ENCODE data around the gene GCG. TPM values are rescaled to one million over a fixed set of nuclear protein-coding genes. Genes with fewer than 3 reads are reported as not detected.

Gene GCG
- total and polyA plus RNA-seq, 10 donors = 0.21 to 0.28 TPM; not detected in 8

DNA sequence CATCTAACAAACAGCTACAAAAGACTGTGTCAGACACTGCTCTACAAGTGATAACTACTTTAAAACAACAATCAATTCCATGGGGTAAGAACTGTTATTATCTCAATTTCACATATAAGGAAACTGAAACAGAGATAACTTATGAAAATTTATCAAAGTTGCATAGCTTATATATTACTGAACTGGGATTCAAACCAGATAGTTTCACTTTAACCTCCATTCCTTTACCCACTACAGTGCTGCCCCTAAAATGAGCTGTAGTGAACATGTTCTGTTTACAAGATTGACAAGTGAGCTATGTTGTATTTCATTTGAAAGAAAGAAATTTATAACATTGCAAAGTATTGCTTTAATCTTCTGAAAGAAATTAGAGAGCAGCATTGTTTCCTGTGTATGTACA, 14.1 kb upstream of the GCG start:
- no peaks in the 10 kb centered on the region for H3K9me3 ChIP-seq
- no peak for DNase-seq
- TF ChIP-seq, protein P1, sequence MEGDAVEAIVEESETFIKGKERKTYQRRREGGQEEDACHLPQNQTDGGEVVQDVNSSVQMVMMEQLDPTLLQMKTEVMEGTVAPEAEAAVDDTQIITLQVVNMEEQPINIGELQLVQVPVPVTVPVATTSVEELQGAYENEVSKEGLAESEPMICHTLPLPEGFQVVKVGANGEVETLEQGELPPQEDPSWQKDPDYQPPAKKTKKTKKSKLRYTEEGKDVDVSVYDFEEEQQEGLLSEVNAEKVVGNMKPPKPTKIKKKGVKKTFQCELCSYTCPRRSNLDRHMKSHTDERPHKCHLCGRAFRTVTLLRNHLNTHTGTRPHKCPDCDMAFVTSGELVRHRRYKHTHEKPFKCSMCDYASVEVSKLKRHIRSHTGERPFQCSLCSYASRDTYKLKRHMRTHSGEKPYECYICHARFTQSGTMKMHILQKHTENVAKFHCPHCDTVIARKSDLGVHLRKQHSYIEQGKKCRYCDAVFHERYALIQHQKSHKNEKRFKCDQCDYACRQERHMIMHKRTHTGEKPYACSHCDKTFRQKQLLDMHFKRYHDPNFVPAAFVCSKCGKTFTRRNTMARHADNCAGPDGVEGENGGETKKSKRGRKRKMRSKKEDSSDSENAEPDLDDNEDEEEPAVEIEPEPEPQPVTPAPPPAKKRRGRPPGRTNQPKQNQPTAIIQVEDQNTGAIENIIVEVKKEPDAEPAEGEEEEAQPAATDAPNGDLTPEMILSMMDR (IDR thresholded peaks at IDR 0.05 in 8 of 11, conservative IDR thresholded peaks at IDR 0.05 in 3 of 11) = no peak
- TF ChIP-seq POLR2A (IDR thresholded peaks at IDR 0.05) (no peak), POLR2AphosphoS5 (IDR thresholded peaks at IDR 0.05) (no peak)
- H3K4me3 ChIP-seq = no peak overlapping the region
- no peaks in the 10 kb centered on the region for H3K4me1 ChIP-seq
- intact Hi-C loops (cut with DNase I; ENCODE audit: low total_unique reads) = no loop called here
- H3K27me3 ChIP-seq (replicated peaks in 1 of 7) = no peaks in the 10 kb centered on the region
- no peaks in the 10 kb centered on the region for H3K36me3 ChIP-seq
- no peak overlapping the region for H3K27ac ChIP-seq

DNA sequence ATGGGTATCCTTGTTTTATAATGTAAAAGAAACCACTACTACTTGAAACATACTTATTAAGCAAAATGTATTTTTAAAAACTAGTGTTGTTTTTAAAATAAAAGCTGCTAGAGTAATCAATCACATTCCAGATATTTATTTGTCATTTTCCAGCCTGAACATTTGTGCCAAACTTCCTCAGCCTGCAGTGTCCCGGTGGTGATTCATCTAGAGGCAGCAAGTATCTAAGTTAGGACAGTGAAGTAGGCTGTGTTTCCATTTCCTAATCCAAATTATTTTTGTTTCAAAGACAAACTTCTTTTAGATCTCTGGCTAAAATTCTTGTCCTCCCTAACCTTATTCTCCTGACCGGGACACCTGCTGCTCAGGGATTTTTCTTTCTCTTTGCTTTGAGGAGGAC, 12.8 kb upstream of the GCG start:
- H3K4me3 ChIP-seq = no peak overlapping the region
- no peaks in the 10 kb centered on the region for H3K4me1 ChIP-seq
- TF ChIP-seq POLR2A (IDR thresholded peaks at IDR 0.05) = no peak
- TF ChIP-seq POLR2AphosphoS5 (IDR thresholded peaks at IDR 0.05) = no peak
- TF ChIP-seq, protein P1 (IDR thresholded peaks at IDR 0.05 in 8 of 11, conservative IDR thresholded peaks at IDR 0.05 in 3 of 11) = no peak
- DNase-seq = no peak
- intact Hi-C loops (cut with DNase I; ENCODE audit: low total_unique reads) = no loop called here
- H3K27ac ChIP-seq = no peak overlapping the region
- H3K36me3 ChIP-seq = no peaks in the 10 kb centered on the region
- 72 to 87% (median 77%) methylated on average over 2 of the region's 2 CpGs for WGBS, 5 donors
- H3K9me3 ChIP-seq = no peaks in the 10 kb centered on the region
- no peaks in the 10 kb centered on the region for H3K27me3 ChIP-seq (replicated peaks in 1 of 7)

DNA sequence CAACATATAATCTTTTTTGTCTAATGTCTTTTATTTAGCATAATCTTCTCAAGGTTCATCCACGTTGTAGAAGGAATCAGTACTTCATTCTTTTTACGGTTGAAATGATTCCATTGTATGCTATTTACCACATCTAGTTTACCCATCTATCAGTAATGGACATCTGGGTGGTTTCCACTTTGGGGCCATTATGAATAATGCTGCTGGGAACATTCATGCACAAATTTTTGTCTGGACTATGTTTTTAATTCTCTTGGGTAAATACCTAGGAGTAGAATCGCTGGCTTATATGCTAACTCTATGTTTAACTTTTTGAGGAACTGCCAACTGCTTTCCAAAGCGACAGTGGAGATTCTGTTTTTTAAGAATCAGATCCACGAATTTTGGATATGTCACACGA, 7.4 kb upstream of the GCG start:
- H3K4me3 ChIP-seq = no peak overlapping the region
- WGBS, 5 donors = 86 to 95% (median 91%) methylated on average over 6 of the region's 6 CpGs
- H3K4me1 ChIP-seq = no peaks in the 10 kb centered on the region
- intact Hi-C loops (cut with DNase I; ENCODE audit: low total_unique reads) = no loop called here
- TF ChIP-seq POLR2A (IDR thresholded peaks at IDR 0.05) = no peak
- no peak for TF ChIP-seq POLR2AphosphoS5 (IDR thresholded peaks at IDR 0.05)
- TF ChIP-seq, protein P1 (IDR thresholded peaks at IDR 0.05 in 8 of 11, conservative IDR thresholded peaks at IDR 0.05 in 3 of 11) = no peak
- DNase-seq = no peak
- H3K36me3 ChIP-seq = no peaks in the 10 kb centered on the region
- H3K27ac ChIP-seq = no peak overlapping the region
- H3K9me3 ChIP-seq = no peaks in the 10 kb centered on the region
- H3K27me3 ChIP-seq (replicated peaks in 1 of 7) = peaks cover 0 to 7% (median 0%) of the 10 kb centered on the region in 7 donors

DNA sequence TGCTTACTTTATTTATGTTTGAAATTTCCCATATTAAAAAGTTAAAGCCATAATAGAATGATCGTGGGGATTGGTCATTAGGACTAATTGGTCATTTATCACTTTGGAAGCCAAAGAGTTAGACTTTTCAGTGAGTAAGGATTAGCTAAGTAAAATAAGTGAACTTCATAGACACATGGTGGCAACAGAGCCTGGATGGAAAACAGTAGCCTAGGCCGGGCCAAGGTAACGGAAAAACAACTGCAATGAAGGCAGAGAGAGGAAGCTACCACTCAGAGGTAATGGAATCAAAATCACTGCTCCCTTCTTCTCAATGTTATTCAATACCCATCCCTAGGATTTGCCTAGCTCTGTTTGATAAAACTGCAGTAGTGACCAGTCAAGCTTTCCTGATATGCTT, 4.1 kb upstream of the GCG start:
- DNase-seq = no peak
- TF ChIP-seq, protein P1 (IDR thresholded peaks at IDR 0.05 in 8 of 11, conservative IDR thresholded peaks at IDR 0.05 in 3 of 11) = no peak
- TF ChIP-seq POLR2A (IDR thresholded peaks at IDR 0.05) = no peak
- no peak for TF ChIP-seq POLR2AphosphoS5 (IDR thresholded peaks at IDR 0.05)
- Histone ChIP-seq H3K27ac (no peak overlapping the region), H3K27me3 (replicated peaks in 1 of 7) (peaks cover 0 to 26% (median 0%) of the 10 kb centered on the region in 7 donors), H3K36me3 (no peaks in the 10 kb centered on the region), H3K9me3 (no peaks in the 10 kb centered on the region), H3K4me1 (no peaks in the 10 kb centered on the region), H3K4me3 (no peak overlapping the region)
- 63 to 87% (median 73%) methylated on average over 3 of the region's 3 CpGs for WGBS, 5 donors
- intact Hi-C loops (cut with DNase I; ENCODE audit: low total_unique reads) = no loop called here
